HG02973 (cell line): Measurements from ENCODE around the gene NME3.
"Not testable (repeated sequence)": the region's sequence is repeated elsewhere in the genome, so short reads cannot be mapped to it uniquely, and the experiment has no call there.

Experiments used
- ATAC-seq: cut with Tn5 transposase; IDR thresholded peaks from one replicate; pipeline ENCODE4 v1.9.1; 2021; ENCODE audit warnings: moderate library complexity; ENCODE audit not compliant: unreplicated experiment

The NME3 gene

DNA sequence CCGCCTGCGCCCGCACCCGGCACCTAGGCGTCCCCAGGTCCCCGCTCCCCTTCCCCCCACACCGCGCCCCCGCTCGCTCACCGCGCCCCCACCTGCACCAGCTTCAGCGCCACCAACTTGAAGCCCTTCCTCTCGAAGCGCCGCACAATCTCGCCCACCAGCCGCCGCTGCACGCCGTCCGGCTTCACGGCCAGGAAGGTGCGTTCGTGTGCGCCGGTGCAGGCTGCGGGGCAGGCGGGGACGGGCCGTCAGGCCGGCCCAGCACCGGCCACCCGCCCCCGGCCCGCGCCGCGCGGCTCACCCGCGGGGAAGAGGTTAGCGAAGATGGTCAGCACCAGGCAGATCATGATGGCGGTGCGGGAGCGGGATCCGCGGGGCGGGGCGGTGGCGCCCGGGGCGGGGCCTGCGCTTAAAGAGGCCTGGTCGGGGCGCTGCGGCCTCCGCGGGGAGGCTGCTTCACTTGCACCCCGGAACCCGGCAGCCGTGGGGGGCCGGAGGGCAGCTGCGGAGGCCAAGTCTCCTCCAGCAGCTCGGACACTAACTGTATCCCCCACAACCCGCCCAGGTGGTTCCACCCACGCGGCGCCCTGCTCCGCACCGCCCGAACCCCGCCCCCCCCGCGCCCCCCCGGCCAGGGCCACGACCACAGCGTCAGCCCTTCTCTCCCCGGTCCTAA is at the start of gene NME3:
TSS of gene NME3 (minus strand) at position 356 of the 676 bp plus-strand sequence. CDS start at position 347, 9 bp downstream.
- ATAC-seq: no peak

DNA sequence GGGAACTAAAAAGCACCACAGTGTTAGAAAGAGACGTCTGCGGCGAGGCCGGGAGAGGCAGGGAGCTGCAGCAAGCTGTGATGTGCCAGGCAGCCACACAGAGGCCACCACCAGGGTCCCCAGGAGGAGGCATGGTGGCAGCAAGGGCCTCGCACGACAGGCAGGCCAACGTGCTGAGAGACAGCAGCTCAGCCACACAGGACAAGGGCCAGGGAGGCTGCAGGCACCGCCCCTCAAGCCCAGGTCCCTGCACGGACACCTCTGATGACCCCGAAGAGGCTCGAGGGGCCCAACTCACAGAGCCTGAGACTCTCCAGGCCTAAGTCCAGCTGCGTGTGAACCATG is 49.6 kb upstream of the NME3 start:
- no peak for ATAC-seq

DNA sequence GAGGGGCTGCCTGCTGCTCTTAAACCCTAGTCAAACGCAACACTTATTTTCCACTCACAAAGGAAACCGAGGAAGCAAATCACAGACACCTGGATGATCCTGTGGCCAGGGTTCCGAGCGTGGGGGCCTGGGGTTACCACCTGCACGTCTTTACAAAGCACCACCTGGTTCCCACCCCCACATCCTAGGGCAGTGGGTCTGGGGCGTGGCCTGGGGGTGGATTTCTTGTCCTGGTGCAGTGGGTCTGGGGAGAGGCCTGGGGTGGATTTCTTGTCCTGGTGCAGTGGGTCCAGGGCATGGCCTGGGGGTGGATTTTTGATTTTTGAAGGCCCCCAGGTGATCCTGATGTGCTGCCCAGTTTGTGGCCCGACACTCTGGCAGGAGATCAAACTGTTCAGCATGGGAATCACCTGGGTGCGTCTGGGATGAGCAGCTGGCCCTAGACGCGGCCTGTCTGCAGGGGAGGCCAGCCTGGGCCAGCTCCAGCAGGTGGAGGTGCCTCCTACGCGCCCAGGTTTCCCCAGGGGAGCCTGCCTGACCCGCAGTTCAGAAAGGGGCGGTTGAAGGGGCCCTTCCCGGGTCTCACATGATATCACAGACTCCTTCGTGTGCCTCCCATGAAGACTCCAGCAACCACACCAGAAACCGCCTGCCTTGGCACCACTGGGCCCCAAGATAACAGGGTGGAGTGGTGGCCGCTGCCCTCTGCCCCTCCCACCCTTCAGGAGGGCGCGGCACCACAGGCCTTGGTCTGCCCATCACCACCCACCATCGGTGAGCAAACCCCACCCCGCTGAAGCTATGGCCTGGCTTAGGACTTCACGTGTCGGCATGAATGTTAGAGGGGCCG is 49.0 kb upstream of the NME3 start:
- no peak for ATAC-seq

DNA sequence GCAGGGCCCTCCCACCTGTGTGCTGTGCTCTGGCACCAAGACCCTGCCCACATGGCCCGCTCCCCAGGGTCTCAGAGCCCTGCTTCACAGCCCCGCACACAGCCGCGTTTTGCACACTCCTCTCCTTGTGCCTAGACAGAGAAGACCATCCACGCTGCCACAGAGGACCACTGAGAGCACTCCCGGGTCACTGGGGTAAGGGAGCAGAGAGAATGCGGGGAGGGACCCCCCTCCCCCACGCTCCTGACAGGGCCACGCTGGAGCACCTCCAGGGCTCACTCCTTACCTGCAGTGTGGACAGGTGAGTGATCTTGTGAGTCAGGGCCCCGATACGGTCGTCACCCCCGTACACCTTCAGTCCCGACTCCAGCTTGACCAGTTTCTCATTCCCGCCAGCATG is 48.3 kb upstream of the NME3 start:
- ATAC-seq: no peak

DNA sequence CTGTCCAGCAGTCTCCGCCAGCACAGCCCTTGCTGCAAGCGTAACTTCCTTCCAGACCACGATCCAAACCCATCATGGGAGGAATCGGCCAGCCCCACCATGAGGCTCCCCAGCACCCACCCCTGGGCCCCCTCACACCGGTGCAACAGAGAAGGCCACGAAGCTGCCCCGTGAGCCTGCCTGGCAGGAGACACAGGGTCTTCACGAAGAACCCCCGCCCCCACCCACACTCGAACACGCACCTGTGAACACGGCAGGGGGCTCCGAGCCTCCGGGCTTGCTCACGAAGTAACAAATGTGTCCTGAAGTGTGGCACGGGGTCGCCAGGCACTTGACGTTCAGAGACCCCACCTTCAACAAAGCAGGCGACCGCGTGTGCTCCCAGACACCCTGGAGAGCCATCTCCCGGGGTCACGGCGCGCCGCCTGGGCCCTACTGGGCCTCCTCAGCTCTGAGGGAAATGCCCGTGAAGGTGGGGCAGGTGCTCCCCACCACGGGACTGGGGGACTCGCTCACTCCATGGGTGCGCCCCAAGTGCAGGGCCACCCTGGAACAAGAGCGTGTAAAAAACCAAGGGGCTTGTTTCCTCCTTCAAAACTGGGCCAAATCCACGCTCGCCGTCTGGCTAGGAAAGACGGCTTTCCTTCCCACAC is 47.7 kb upstream of the NME3 start:
- ATAC-seq: no peak

DNA sequence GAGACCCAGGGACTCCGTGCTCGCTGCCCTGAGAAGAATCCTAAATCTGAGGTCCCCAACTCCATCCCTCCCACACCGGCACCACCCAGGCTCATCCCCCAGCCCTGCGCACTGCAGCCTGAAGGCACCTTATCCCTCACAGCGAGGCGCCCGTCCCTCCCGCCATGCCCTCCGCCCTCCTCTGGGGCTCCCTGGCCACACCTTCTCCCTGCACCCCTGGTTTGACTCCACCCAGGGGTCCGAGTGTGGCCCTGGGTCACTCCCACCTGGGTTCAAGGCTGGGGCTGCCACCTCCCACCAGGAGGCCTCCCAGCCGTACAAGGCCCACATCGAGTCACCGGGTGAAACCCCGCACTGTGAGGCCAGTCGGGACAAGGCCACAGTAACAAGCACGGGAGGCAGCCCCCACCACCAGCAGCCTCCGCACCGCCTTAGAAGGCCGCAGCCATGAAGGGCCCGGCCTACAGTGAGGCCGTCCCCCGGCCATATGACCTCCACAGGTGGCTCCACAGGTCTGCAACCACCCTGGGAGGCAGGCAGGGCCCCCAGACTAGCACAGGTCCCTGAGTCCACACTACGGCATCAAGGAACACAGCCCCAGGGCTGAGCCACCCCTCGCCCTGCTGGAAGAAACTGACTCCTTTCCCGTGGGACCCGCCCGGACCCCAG is 47.0 kb upstream of the NME3 start:
- ATAC-seq: no peak

DNA sequence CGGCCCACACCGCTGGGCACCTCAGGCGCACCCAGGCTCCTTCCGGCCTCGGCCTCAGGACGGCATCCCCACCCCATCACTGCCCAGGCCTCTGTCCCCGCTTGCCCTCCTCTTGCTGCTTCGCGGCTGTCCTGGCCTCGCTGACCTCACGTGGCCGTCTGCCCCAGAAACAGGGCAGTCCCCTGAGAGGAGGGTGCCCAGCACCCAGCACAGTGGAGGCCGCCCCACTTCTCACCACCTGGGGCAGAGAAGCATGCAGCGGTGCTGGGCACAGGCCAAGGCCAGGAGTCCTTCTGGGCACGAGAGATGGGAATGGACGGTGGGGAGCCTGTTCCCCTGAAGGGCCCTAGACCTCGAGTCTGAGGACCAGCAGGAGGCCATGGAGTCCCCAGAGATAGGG is 46.4 kb upstream of the NME3 start:
- no peak for ATAC-seq

DNA sequence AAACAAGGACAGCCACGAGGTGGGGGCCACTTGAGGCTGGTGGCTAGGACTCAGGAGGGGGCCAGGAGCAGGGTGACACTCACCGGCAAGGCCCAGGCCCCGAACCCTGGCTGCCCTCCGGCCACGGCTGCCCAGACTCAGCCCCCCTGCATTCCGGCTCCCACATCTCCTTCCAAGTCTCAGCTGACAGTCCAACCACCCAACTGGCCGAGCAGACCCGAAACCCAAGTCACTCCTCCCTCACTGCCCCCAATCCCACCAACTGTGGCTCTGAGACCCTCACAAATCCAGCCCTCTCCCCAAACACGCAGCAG is 45.9 kb upstream of the NME3 start:
- no peak for ATAC-seq

DNA sequence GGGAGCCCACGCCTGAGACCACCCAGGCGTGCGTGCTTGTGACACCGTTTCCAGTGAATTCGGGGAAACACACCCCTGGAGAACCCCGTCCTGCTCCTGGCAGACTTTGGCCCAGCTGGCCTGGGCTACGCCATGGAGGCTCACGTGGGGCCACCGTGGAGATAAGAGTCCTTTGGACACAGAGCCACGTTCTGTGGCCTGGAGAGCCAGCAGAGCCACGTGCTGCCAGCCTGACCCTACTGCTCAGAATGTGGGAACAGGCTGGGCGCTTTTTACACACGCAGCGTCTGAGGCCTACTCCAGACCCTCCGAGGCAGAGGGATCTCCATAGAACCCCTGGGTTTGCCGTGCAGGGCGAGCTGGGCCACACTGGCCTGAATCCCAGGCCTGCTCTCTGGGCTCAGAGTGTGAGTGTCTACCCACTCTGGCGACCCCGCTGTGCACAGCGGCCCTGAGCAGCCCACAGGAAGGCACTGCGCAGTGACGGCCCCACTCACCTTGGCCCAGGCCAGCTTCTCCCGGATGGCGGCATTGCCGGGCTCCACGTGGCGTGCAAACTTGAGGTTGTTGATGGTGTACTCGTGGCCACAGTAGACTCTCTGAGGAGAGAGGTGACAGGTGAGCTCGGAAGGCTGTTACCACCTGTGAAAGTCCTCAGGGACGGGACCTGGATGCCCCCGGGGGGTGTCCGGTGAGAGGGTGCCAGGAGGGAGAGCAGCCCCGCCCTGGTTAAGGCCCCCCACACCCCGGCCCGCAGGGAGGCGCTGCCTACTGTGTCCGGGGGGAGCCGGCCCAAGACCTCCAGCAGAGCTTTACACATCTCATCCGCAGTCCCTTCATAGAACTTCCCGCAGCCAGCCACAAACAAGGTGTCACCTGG is 45.3 kb upstream of the NME3 start:
- ATAC-seq: no peak

DNA sequence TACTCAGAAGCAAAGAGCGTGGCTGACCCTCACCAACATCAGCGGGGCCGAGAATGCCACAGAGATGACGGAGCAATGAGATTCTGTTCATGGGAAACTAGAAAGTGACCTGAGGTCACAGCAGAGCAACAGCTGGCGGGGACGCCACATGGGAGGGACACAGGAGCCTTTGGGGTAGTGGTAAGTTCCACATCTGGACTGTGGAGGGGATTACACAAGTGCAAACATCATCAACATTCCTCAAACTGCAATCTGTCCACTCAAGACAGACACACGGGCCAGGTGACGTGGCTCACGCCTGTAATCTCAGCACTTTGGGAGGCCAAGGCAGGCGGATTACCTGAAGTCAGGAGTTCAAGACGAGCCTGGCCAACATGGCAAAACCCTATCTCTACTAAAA is 44.1 kb upstream of the NME3 start:
- no peak for ATAC-seq

DNA sequence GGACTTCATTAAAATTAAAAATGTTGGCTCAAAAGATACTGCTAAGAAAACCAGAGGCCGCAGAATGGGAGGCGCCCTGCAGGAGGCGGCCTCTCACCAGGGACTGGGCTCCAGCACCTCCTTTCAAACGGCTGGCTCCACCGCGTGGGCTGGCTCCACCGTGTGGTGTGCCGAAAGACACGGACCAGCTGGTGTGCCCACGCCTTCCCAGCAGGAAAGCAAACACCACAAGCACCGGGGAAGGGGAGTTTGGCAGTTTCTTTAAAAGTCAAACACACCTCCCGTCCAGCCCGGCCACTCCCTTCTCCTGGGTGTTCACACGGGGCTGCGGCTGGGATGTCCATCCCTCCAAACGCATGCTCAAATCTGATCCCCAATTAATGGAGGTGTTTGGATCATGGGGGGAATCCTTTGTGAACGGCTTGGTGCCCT is 41.4 kb upstream of the NME3 start:
- no peak for ATAC-seq

DNA sequence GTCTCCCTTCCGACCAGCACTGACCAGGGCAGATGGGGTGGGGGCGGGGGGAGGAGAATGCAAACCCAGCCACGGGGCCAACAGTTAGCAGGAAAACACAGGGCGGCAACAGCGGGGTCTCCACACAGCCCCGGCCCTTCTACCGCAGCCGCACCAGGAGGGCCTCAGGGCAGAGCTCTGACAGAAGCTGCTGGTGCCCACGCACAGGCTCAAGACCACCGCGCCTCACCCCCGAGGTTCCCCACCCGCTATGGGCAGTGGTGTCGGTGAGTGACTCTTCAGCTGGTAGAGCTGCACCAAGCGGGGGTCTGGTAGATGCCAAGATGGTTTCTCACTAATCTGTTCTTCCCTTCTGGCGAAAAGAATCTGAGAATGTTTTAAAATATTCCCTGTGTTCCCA is 39.2 kb upstream of the NME3 start:
- no peak for ATAC-seq

DNA sequence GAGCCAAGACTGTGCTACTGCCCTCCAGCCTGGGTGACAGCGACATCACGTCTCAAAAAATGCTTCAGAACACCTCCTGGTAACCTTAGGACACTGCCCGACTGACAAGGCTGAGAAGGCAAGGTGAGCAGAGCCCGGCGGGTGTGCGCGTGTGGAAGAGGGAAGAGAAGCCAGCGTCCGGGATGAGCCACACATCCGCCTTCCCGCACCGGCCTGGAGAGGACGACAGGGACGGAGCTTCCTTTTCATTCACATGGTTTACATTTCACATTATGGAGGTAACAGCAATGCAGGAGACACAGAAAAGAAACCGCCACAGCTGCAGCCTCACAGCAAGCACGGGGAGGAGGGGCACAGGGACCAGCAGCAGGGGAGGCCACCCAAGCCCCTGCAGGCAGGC is 38.8 kb upstream of the NME3 start:
- ATAC-seq: no peak

DNA sequence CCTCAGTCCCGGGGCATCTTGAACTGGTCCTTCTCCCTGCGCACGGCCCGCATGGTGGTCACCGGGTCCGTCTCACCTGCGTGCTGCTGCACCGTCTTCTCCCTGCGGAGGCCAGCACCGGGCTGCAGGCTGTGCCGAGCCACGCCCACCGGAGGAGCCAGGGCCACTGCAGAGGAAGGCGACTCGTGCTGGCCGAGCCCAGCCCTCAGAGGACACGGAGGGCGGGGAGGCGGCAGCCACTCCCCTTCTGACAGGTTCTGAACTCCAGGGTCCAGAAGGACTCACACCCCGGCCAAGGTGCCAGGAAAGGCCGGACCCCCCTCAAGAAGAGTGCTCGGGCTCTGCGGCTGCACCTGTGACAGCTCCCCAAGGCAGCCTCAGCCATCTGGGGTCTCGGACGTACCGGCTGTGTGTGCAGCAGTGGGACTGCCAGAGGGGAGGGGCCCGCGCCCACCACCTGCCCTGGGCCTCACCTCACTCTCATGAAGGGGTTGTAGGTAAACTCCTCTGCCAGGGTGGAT is 38.0 kb upstream of the NME3 start:
- no peak for ATAC-seq

DNA sequence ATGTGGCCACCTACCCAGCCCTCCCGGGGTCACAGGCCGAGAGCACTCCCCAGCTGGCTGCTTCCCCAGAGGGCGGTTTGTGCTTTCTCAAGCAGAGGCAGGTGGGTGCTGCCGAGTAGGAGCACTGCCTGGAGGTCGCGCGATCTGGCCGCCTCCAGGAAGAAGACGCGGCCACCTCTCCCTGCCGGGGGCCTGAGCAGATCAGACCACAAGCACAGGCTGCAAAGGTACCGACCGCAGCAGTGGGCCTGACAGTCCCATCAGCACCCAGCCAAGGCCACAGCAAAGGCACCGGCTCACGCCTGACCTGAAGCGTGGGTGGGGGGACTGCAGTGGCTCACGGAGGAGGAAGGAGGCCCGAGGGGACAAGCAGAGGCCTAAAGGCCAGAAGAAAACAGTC is 37.3 kb upstream of the NME3 start:
- ATAC-seq: no peak

DNA sequence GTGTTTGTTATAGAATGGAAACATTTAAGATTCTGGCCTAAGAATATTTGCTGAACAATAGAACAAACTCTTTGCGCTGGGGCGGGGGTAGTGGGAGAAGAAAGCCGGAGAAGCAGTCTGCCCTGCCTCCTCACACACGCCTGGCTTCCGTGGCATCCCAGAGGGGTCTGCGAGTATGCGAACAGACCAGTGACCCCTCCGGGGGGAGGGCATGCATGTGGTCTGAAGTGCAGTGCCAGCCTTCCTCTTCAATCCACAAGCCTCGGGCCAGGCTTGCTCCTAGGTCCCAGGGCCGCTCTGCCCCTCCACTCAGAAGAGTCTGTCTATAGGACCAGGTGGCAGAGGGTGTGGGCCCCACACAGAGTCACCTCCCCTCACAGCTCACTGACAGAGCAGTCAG is 36.3 kb upstream of the NME3 start:
- no peak for ATAC-seq

DNA sequence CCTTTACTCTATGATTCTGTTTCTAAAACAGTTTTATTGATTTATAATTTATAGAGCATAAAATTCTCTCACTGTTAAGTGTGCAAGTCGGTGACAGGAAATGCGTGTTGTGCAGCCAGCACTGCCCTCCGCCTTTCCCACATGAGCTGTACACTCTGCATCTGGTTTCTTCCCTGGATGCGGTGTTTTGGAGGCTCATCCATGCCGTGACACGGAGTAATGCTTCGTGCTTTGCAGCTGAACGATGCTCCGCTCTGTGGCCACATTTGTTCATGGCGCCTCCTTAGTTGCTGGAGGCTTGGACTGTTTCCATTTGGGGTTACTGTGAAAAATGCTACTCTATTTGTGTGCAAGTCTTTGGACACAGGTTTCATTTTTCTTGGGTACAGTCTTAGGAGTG is 29.4 kb upstream of the NME3 start:
- no peak for ATAC-seq

DNA sequence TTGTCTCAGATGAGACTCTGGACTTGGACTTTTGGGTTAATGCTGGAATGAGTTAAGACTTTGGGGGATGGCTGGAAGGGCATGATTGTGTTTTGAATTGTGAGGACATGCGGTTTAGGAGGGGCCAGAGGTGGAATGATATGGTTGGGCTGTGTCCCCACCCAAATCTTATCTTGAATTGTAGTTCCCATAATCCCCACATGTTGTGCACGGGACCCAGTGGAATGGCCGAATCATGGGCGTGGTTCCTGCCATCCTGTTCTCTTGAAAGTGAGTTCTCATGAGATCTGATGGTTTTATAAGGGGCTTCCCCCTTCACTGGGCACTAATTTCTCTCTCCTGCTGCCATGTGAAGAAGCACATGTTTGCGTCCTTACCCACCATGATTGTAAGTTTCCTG is 27.9 kb upstream of the NME3 start:
- ATAC-seq: not testable (repeated sequence)

DNA sequence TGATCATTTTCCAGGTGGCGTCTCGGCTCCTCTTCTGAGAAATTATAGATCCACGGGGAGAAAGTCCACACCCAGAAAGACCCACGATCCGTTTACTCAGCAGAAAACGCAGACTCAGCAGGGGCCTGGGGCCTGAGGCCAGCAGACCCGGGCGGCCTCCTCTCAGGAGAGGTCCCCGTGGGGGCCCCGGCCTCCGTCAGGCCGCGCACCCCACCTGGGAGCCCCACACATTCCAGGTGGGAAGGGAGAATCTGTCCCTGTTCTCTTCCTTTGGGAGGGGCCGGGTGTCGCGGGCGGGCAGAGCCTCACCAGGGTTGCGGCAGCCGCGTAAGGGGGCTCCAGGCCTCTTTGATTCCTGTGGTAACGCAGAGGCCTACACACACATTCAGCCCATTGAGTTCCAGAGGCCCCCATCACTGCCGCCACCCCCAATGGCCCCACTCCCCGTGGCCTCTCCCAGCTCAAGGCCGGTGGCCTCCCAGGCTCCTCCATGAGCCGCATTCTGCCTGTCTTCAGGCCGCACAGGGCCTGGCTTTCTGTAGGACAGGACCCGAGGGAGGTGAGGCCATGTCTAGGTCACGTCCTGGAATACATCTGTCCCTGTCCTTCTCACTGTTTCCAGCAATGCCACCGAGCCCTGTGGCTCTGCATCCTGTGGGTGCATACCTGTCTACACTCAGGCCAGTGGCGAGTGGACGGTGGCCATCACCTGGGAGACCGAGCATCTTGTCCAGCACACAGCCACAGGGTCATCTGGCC is 23.7 kb upstream of the NME3 start:
- no peak for ATAC-seq
